PFSK-1 (cell line): ENCODE measurements around the gene COL25A1.

Source experiments
- POLR2AphosphoS5 ChIP-seq: IDR thresholded peaks from 2 replicates; pipeline ENCODE4 v1.6.1; 2012; ENCODE audit warnings: low read depth, mild to moderate bottlenecking, control low read depth, low read length, moderate library complexity
- REST ChIP-seq, 2 experiments: IDR thresholded peaks; 2 replicates each; pipeline versions ENCODE4 v1.6.1 to v1.8.0; 2011 to 2012; ENCODE audit warnings: low read depth in 2 of 2, low read length in 2 of 2, control low read depth in 1 of 2, inconsistent platforms in 1 of 2, mild to moderate bottlenecking in 1 of 2, moderate library complexity in 1 of 2; ENCODE audit not compliant: insufficient read depth in 1 of 2
- TAF1 ChIP-seq: IDR thresholded peaks from 2 replicates; pipeline ENCODE4 v1.6.1; 2012; ENCODE audit warnings: low read length, control low read depth, borderline replicate concordance; ENCODE audit not compliant: insufficient read depth

- TF ChIP-seq REST (IDR thresholded peaks at IDR 0.05; ENCODE audit: insufficient read depth in 1 of 2, low read depth in 2 of 2, low read length in 2 of 2) (no peak), POLR2AphosphoS5 (no peak), TAF1 (no peak)
These were observed 298.0 kb downstream of the COL25A1 start for GRCh38 chr4:109004418-109004817.
